HG03565 (cell line): ENCODE results near the gene OR10A3.

Source experiments
- ATAC-seq: cut with Tn5 transposase; IDR thresholded peaks from one replicate; pipeline ENCODE4 v1.9.1; 2021; ENCODE audit warnings: mild to moderate bottlenecking, moderate library complexity; ENCODE audit not compliant: unreplicated experiment

OR10A3 gene

GRCh38 chr11:7941146-7941545 lies 362 bp downstream of the OR10A3 start:
- ATAC-seq, result no peak

GRCh38 chr11:7936615-7937014 lies 4.9 kb downstream of the OR10A3 start:
- no peak for ATAC-seq

- no peak for ATAC-seq
Measured at GRCh38 chr11:7931168-7931567, 10.3 kb downstream of the OR10A3 start, which contains the start of gene OR10A6. TSS of gene OR10A6 (minus strand) at chr11:7931268. CDS start at chr11:7928662, 2,606 bp downstream.

- ATAC-seq, result no peak
Measured at GRCh38 chr11:7927635-7928034, 13.9 kb downstream of the OR10A3 start.

GRCh38 chr11:7924536-7924935 lies 17.0 kb downstream of the OR10A3 start:
- ATAC-seq, result no peak

- no peak for ATAC-seq
Measured at GRCh38 chr11:7918141-7918540, 23.4 kb downstream of the OR10A3 start.

GRCh38 chr11:7911011-7911410 lies 30.5 kb downstream of the OR10A3 start:
- ATAC-seq, result no peak

- ATAC-seq, result no peak
Measured at GRCh38 chr11:7910286-7910788, 31.2 kb downstream of the OR10A3 start.

GRCh38 chr11:7909585-7910285 lies 31.8 kb downstream of the OR10A3 start:
- no peak for ATAC-seq

- ATAC-seq, result no peak
Measured at GRCh38 chr11:7907121-7907520, 34.4 kb downstream of the OR10A3 start.

GRCh38 chr11:7906481-7906880 lies 35.0 kb downstream of the OR10A3 start:
- no peak for ATAC-seq

GRCh38 chr11:7905961-7906429 lies 35.5 kb downstream of the OR10A3 start:
- no peak for ATAC-seq

- ATAC-seq, result no peak
Measured at GRCh38 chr11:7905549-7905948, 36.0 kb downstream of the OR10A3 start.

- ATAC-seq, result no peak
Measured at GRCh38 chr11:7904917-7905316, 36.6 kb downstream of the OR10A3 start.

- ATAC-seq, result no peak
Measured at GRCh38 chr11:7903940-7904339, 37.6 kb downstream of the OR10A3 start.

GRCh38 chr11:7901319-7901854 lies 40.1 kb downstream of the OR10A3 start:
- no peak for ATAC-seq

- ATAC-seq, result no peak
Measured at GRCh38 chr11:7900686-7901085, 40.8 kb downstream of the OR10A3 start.

- ATAC-seq, result no peak
Measured at GRCh38 chr11:7899418-7899817, 42.1 kb downstream of the OR10A3 start.

- ATAC-seq, result no peak
Measured at GRCh38 chr11:7898666-7899283, 42.7 kb downstream of the OR10A3 start.

GRCh38 chr11:7896009-7896785 lies 45.3 kb downstream of the OR10A3 start:
- no peak for ATAC-seq

- no peak for ATAC-seq
Measured at GRCh38 chr11:7894251-7894650, 47.3 kb downstream of the OR10A3 start.
